Germinal center (tissue), 1 donor: ENCODE data around the gene AP2A2.
A peak's percentile ranks its signal among the peaks of the same experiment; 100 is the strongest.

Experiments used
- DNase-seq: peaks from one replicate; pipeline ENCODE4 v3.0.0; 2012; ENCODE audit warnings: mixed read lengths, low spot score

AP2A2 gene

DNA sequence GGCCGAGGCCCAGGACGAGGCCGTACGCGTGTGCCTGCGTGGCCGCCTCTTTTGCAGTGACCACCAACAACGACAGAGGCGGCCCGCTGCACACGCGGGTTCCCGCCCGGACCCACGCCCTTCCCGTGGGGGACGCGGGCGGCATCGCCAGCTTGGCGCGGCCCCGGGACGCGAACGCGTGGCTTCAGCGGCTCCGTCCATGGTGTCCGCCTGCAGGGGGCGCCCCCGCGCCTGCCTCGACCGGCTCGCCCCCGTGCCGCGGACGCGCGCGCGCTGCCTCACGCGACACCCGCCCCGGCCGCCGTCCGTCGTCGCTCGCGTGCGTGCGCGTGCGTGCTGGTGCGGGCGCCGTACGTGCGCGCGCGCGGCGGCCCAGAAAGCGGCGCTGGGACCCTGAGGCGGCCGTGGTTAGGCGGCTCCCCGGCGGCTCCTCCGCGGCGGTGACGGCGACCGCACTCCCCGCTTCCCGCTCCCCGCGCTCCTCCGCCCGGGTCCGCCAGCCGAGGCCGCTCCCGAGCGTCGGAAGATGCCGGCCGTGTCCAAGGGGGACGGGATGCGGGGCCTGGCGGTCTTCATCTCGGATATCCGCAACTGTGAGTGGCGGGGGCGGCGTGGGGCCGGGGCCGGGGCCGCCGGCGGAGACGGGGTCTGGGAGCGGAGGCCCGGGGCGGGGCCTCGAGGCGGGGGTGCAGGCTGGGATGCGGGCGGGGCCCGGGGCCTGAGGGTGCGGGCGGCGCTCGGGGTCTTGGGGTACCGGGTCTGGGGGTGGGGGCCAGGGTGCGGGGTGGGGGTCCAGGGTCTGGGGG is at the start of gene AP2A2:
TSS of gene AP2A2 (plus strand) at position 375 of the 806 bp plus-strand sequence. CDS start at position 527, 152 bp downstream.
- peak; percentile 95 for DNase-seq

DNA sequence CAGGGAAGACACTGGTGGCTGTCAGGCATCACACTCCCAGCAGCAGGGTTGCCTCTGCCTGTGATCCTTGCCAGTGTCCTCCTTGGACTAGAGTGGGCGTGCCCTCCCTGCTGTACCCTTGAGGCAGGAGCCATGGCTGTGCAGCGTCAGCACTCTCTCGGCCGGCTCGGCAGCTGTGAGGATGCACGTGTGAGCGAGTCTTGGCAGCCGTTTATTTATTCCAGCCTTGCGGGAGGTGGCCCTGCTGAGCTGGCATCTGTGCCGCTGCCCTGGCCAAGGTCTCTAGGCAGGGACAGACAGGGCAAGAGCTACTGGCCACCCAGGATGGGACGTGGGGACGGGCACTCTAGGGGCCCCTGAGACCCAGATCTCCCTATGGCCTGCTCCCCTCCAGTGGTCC is 49.1 kb upstream of the AP2A2 start:
- no peak for DNase-seq

DNA sequence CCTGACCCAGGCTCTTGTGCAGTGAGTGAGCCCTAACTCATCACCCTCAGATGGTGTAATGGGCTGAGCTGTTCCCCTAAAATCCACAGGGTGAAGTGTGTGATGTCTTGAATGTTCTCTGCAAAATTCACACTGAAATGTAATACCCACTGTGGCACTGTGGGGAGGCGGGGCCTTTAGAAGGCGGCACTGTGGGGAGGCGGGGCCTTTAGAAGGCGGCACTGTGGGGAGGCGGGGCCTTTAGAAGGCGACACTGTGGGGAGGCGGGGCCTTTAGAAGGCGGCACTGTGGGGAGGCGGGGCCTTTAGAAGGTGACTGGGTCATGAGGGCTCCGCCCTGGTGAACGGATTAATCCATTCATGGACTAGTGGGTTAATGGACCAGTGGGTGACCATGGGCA is 48.1 kb upstream of the AP2A2 start:
- DNase-seq, result no peak

DNA sequence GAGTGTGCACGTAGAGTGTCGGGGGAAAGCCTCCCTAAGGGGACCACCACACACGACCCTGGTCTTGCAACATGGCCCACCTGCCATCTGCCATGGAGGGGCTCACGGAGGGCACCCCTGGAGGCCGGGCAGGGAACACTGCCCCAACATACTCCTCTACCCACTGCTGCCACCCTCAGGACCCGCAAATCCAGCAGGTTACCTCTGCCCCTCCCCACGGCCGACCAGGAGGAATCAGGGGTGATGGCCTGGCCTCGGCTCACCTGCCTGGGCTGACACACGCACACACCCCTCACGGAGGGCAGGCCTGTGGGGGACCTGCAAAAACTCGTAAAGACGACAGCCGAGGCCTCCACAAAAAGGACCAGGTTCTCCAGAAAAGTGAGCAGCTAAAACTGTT is 45.2 kb upstream of the AP2A2 start:
- no peak for DNase-seq

DNA sequence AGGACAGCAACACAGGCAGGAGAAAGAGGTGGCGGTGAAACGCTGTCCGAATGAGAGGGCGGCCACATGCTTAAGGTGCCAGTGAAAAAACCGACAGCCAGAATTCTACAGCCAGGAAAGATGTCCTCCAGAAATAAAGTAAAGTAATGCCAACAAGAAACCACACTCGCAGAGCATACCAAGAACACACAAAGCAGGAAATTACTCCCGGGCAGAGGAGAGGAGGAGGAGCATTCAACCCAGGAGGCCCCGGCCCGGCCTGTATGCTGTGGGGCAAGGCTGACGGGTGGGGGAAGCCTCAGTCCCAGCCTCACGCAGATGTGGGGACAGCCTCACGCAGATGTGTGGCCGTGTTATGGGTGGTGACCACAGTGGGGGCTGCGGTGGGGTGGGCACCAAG is 43.1 kb upstream of the AP2A2 start:
- no peak for DNase-seq

DNA sequence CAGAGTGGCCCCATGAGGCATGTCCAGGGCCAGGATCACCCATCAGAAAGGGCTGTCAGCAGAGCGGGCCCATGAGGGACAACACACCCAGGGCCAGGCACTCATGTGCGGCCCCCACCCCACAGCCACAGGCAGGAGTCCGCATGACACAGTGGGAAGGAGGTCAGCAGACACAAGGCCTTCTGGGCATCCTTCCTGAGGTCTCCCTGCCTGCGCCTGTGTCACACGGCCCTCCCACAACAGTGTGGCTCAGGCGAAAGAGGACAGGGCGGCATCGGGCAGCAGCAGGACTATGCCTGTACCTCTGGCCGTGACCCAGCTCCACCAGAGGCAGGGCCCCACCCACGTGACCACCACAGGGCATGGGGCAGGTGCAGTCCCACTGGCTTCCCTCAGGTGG is 42.1 kb upstream of the AP2A2 start:
- no peak for DNase-seq

DNA sequence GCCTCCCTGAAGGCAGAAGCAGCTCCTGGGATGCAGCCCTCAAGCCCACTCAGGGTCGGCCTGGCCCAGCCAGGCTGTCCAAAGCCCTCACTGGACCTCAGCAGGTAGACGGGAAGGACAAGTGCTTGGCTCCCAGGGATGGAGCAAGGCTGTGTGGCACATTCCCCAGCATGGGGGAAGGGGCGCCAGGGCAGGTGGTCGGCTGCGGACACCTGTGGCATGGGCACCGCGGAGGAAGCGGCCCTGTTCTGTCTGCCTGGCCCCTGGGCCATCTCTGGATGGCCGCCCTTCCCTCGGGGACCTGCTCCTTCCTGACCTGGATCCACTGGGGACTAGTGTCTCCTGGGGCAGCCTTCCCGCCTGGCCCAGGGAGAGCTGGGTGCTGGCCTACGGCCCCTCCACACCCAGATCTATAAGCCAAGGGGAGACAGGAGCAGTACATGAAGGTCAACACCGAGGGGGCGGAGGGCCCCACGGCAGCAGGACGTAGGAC is 41.0 kb upstream of the AP2A2 start:
- DNase-seq, result no peak

DNA sequence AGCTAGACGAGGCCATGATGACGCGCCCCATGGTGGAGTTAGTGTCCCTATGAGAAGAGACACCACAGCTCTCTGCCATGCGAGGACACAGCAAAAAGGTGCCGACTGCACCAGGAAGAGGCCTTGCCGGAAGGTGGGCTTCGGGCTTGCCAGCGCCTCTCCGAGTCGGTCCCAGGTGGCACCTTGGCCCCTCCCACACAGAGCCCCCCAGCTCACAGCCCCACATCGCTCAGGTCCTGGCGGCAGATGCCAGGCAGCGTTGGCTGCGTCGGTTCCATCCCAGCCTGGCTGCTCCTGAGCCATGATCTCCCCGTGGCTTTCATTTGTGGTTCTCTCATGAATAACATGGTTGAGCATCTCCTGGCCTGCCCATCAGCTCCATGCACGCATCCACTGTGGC is 39.1 kb upstream of the AP2A2 start:
- no peak for DNase-seq

DNA sequence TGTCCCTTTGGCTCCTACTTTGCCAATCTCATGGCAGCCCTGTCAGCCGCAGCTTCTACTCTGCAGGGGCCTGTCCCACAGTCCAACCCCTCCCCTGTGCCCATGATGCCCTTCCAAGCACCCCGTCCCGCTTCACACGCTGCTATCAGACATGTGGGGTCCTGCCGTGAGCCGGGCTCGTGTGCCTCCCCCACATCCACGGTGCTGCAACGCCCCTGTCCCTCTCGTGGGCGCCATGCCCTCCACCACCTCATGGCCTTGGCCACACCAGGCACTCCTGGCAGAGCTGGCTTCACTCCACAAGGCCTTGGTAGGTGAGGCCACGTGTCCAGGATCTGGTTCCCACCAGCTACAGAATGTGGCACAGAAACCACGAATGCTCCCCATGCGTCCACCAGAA is 38.1 kb upstream of the AP2A2 start:
- DNase-seq, result no peak

DNA sequence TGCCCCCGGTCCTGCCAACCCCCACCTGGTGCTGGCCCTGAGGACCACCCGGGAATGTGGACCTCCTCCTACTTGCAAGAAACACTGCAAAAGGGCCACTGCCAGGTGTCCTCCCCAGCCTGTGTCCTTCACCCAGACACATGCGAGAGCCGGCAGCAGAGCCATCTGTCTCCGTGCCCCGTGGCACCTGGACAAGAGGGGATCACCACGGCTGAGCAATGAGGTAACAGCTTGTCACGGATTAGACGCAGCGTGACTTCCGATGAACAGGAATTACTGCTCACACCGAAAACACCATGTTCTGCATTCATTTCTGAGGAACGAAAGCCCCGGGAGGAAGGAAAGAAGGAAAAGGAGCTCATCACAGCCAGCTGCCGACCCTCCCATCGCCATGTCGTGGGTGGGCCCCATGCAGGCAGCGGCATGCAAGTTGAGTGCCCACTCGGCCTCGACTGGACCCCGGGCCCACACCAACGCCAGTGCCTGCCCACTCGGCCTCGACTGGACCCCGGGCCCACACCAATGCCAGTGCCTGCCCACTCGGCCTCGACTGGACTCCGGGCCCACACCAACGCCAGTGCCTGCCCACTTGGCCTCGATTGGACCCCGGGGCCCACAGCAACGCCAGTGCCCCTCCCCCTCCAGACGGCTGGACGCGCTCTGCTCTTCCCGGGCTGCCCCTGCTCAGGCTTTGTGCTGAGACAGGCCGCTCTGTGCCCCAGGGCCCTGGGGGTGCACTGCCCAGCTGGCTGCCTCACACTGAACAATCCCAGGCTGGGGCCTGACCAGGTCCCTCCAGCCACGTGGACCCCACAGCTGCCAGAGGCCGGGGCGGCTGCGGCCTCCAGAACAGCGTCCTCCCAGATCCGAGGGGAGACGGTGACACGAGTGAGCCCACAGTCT is 37.1 kb upstream of the AP2A2 start:
- no peak for DNase-seq

DNA sequence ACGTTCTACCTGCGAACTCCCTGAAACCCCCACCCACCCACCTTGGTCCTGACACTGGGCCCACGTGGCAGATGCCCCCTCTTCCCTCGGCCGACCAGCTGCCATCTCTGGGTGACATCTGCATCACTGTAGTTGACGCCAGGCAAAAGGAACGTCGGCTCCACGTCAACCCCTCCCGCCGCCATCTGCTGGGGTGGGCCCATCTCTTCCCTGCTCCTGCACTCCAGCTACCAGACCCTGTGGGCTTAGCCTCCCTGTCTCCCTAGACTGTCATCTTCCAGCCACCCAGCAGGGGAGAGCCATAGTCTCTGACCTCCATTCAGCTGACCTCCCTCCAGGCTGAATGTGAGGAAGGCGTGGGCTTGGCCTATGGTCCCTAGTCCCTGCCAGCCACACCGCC is 36.4 kb upstream of the AP2A2 start:
- no peak for DNase-seq

DNA sequence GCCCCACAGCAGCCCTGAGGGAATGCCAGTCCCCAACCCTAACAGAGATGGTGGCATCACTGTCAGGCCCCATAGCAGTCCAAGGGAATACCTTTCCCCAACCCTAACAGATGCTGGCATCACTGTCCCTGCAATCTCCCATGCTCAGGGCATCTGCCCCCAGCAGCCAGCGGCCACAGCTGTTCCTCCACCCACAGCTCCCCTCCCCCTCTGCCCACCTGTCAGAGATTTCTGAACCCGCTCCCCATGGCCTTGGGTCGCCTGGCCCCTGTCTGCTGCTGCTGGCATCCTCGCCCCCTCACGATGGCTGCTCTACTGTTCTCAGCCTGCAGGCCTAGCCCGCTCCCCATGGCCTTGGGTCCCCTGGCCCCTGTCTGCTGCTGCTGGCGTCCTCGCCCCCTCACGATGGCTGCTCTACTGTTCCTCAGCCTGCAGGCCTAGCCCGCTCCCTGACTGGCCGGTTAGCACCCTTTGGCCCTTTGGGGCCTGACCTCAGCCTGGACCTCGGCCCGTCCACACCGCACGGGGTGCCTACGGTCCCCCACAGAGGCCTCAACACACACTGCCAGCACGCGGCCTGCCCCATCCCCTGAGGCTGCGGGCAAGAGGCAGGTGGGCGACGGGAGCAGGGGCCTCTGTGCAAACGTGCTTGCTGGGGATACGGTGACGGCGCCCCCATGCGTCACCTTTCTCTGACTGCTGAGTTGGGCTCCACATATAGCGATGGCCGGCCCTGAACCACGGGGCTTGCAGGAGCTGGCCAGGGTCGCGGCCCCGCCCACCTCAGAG is 35.8 kb upstream of the AP2A2 start:
- no peak for DNase-seq

DNA sequence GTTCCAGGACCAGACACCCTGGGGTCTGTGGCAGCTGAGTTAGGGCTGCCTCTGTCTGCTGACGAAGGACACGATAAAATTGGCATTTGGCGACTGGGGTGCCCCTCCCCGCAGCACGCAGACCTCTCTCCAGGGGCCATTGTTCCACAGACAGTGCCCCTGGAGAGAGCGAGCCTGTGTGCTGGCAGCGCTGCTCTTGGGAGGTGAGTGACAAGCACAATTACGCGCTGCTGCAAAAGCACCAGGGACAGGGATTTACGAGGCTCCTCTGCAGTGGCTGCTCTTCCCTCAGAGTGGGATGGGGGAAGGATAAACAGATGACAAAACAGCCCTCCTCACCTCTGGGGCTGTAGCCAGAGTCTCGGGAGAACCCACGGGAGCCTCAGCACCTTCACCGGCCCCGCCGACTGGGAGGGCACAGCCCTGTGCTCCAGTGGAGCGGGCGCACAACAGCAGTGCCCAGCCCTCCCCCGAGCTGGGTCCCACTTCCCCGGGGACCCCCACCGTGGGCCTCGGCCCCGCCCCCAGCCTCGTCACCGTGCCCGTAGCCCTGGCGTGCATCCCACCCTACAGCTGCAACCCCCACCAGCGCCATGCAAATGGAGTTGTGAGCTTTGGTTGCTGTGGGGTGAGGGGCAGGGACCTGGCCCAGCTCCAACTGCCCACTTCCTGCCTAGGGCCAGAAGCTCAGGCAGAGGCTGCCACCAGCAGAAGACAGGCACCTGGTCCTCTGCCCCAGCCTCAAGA is 34.7 kb upstream of the AP2A2 start:
- no peak for DNase-seq

DNA sequence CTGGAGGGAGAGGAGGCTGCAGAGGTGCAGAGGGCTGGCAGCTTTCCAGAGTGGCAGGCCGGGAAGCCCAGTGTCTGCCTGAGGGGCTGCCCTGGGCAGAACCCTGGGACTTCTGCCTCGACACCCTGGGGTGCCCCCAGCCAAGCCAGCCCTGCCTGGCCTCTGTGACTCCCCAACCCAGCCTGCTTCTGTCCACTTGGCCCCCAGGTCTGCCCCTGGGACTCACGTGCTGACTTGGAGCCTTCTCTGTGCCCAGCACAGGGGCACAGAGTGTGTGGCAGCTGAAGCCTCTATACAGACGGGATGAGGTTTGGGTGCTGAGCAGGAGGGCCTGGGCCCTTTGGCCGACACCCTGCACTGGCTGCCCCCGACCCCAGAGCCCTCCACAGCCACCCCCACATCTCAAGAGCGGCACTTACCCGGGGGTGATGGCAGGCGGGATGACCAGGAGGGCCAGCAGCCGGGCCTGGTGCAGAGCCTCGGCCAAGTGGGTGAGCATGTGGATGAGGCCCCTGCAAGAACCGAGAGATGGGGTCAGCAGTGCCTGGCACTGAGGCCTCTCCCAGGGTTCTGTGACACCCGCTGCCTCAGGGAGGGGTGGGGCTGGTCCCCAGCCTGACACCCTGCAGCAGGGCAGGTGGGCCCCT is 32.5 kb upstream of the AP2A2 start:
- no peak for DNase-seq

DNA sequence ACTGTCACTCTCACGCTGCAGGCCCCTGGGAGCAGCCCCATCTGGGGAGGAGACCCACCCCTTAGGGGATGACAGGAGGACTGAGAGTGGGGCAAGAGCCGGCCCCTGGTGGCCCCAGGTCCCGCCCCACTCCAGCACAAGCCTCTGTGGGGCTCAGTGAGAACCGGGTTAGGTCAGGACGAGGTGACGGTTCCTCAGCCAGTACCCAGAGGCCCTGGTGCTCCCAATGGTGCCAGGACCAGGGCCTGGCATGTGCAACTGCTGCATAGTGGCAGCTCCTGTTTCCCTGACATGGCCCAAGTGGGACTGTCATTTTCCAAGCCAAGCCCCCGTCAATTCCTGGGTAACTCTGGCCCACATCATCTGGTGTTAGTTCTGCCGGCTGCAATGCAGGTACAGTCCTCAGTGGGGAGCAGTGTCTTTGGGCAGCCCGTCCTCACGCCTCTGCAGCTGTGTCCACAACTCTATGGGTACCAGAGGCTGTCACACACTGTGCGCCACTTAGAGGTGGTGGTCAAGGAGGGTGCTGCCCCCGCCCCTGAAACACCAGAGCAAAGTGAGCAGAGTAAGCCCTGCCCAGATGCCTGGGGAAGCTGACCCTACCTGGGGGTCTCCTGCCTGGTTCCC is 31.0 kb upstream of the AP2A2 start:
- no peak for DNase-seq

DNA sequence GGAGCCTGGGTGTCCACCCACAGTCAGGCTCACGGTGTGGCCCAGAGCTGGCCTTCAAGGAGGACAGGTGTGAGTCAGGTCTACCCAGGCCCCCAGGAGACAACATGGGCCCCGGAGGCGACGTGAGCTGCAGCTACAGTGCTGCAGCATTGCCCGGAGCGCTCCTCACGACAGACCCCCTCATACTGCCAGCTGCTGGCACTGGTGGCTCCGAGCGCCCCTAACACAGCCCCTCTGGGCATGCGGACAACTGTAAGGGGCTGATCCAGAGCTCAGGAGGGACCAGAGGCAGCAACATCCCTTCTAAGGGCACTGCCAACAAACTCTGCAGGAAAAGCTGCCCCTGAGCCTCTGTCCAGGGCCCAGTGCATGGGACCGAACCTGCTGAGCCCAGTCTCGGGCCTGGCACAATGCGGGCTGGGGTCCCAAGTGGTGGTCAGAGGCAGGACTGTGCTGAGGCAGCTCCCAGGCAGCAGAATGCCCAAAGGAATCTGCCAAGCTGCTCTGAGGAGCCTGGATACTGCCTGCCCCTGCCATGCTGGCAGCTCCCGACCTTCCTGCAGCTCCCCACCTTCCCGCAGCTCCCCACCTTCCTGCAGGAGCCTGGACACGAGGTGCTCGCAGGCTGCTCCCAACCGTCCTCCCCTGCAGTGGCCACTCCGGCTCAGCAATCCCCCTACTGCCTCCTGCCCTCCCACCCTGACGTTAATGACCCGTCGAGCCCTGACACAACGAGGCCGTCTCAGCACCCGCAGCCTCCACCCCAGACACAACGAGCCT is 30.1 kb upstream of the AP2A2 start:
- no peak for DNase-seq

DNA sequence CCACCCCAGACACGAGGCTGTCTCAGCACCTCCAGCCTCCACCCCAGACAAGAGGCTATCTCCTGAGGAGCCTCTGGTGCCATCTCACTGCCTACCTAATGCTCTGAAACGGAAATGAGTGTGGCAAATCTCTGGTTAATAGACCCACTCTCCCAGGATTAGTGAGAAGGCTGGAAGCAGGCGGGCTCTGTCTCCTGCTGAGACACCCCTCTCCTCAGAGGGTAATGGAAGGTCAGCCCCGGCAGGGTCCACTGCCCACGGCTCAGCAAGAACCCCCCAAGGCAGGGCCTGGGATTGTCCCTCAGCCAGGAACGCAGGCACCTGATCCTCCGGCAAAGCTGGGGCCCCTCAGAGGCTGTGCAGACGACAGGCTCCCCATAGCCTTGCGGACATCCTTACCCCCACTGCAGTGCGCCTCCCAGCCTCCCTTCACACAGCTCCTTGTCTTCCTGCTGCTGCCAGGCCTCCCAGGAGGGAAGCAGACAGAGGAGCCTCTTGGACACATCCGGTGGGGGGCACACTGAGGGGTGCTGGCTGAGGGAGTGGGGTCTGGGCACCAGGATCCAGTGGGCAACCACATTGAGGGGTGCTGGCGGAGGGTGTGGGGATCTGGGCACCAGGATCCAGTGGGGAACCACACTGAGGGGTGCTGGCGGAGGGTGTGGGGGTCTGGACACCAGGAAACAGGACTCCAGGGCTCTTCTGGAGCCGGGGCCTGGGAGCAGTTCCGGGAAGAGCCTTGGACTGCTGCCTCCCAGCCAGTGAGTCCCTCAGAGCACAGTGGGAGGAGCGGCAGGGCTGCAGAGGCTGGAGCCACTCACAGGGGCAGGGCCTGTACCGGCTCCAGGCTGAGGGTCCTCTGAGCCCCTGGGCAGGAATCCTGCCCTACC is 28.2 kb upstream of the AP2A2 start:
- no peak for DNase-seq

DNA sequence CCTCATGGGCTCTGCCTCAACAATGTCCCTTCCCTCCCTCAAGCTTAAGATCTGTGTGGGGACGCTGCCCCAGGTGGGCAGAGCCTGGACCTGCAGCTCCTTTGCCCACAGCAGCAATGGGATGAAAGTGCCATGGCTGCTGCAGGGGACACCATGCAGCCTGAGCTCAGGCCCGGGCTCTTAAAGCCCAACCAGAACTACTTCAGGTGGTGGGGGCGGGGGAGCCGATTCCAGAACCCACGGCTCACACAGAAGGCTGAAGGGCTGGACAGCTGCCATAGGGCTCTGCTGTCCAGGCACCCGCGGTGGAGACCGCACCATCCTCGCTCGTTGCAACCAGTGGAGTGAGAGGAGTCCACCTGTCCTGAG is 27.5 kb upstream of the AP2A2 start:
- no peak for DNase-seq
